Activated naive CD4-positive, alpha-beta T cell treated with anti-CD3 and anti-CD28 coated beads, Interleukin-2, amount 50 U/mL, for 72 hours (primary cell): ENCODE results near the gene ACRV1. TPM values are rescaled to one million over a fixed set of nuclear protein-coding genes. Genes with fewer than 3 reads are reported as not detected.

Source experiments
- ATAC-seq, 2 donors: fragments of 150-1000 bp; cut with Tn5 transposase; 2 replicates each; pipeline ENCODE4 v1.10.0; 2021; ENCODE audit warnings: mild to moderate bottlenecking in 2 of 2, moderate library complexity in 2 of 2
- DNase-seq, 2 donors: peaks; one replicate each; pipeline ENCODE4 v3.0.0; 2021 to 2022; ENCODE audit warnings: low spot score in 2 of 2
- H3K27ac Mint-ChIP-seq, 2 donors: one replicate each; pipeline ENCODE4 v1.8.0; 2022; ENCODE audit warnings: mild to moderate bottlenecking in 2 of 2, mixed read lengths in 2 of 2
- H3K36me3 Mint-ChIP-seq, 2 donors: one replicate each; pipeline ENCODE4 v1.8.0; 2022; ENCODE audit warnings: mixed read lengths in 2 of 2
- H3K9me3 Mint-ChIP-seq, 2 donors: one replicate each; pipeline ENCODE4 v1.8.0; 2022; ENCODE audit warnings: mixed read lengths in 2 of 2
- total RNA-seq, 2 donors: library from RNA; stranded (reverse); gene quantifications; one replicate each; pipeline ENCODE4 v1.2.3, GENCODE V29; 2022

The ACRV1 gene
- total RNA-seq, 2 donors from 2014 or later = not detected

- ATAC-seq (no peak), DNase-seq (no peak)
- Mint-ChIP-seq H3K36me3 (peaks cover 26 to 29% of the 10 kb centered on the region in 2 donors), H3K9me3 (no peaks in the 10 kb centered on the region), H3K27ac (no peak overlapping the region)
These were observed 58.7 kb downstream of the ACRV1 start for GRCh38 chr11:125621995-125622394.

Other genes starting within 250 kb of the ACRV1 start
- gene FEZ1, start 184.6 kb downstream of the ACRV1 start, total RNA-seq = 1 to 10 TPM; 2.8 to 6.8 TPM
- 10 to 100 TPM; 12.4 to 33.0 TPM for gene EI24, start 111.4 kb downstream of the ACRV1 start, total RNA-seq
- 100 to 1,000 TPM; 112 to 143 TPM for gene STT3A, start 88.0 kb downstream of the ACRV1 start, total RNA-seq
- 100 to 1,000 TPM; 112 to 137 TPM for gene CHEK1, start 55.7 kb downstream of the ACRV1 start, total RNA-seq
- not detected for gene PATE1, start 65.4 kb upstream of the ACRV1 start, total RNA-seq
- not detected for gene PATE2, start 98.0 kb upstream of the ACRV1 start, total RNA-seq
- gene PATE3, start 107.3 kb upstream of the ACRV1 start, total RNA-seq = not detected
- gene PATE4, start 152.5 kb upstream of the ACRV1 start, total RNA-seq = not detected
- gene HYLS1, start 206.8 kb upstream of the ACRV1 start, total RNA-seq = 1 to 10 TPM; 6.4 to 7.0 TPM
- 10 to 100 TPM; 10.2 to 32.2 TPM for gene PUS3, start 222.4 kb upstream of the ACRV1 start, total RNA-seq
- 1 to 10 TPM in 1 of 2 donors, not detected in 1; 4.2 TPM for gene DDX25, start 223.7 kb upstream of the ACRV1 start, total RNA-seq